ENCODE results near the gene SNX8. TPM values are rescaled to one million over a fixed set of nuclear protein-coding genes. Genes with fewer than 3 reads are reported as not detected.
A peak's percentile ranks its signal among the peaks of the same experiment; 100 is the strongest.

SNX8 gene
- total and polyA plus RNA-seq, 2 of the 13 experiments (the other 11 are each of a cell fraction or from before 2014, with no cell fraction given), result 20.6 to 45.2 TPM

DNA sequence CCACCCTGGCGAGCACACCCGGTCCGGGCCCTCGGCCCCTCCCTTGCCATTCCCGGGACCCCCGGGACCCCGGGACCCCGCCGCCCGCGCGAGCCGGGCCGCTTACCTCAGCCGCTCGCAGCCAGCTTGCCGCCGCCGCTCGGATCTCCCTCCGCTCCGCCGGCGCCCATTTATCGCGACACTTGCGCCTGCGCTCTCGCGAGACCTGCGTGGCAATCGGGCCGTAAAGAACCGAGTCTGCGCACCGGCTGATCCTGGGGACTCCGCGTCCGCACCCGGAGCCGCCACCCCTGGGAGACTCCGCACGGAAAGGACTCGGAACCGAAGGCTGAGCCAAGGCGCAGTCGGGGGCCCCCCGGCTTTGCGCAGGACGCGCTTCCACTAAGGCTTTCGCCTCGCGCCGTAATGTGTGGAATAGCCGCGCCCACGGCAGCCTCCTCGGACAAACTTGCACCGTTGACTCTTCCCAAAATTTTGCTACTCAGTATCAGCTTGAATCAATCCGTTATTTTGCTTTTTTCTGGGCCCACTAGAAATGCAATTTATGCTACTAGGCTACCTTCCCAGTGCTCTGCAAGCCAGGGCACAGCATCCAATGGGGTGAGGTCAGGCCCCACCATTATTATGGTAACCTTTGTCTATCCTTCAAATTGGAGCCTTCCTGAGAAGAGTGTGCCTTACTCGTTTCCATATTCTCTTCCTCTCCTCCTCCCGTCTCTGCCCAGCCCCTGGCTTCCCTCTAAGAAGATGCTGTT lies 81.3 kb downstream of the SNX8 start, which contains the start of gene MAD1L1 (continued):
- peak; percentile 87 for TF ChIP-seq XRCC5 (optimal IDR thresholded peaks at IDR 0.05; ENCODE audit: low read length)
- TF ChIP-seq ZKSCAN1 (IDR thresholded peaks at IDR 0.05; ENCODE audit: low read length), result no peak
- TF ChIP-seq ZSCAN29 (CRISPR knock-in tag; conservative IDR thresholded peaks at IDR 0.05), result peak; percentile 83; the same call in 1 of the 2 replicates
- peak; percentile 69 for TF ChIP-seq TAF1 (CRISPR knock-in tag; IDR thresholded peaks at IDR 0.05)
- no peak for TF ChIP-seq HNRNPK (IDR thresholded peaks at IDR 0.05; ENCODE audit: low read depth, low read length, poor library complexity, severe bottlenecking)
- TF ChIP-seq, protein P1, sequence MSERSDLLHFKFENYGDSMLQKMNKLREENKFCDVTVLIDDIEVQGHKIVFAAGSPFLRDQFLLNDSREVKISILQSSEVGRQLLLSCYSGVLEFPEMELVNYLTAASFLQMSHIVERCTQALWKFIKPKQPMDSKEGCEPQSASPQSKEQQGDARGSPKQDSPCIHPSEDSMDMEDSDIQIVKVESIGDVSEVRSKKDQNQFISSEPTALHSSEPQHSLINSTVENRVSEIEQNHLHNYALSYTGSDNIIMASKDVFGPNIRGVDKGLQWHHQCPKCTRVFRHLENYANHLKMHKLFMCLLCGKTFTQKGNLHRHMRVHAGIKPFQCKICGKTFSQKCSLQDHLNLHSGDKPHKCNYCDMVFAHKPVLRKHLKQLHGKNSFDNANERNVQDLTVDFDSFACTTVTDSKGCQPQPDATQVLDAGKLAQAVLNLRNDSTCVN (CRISPR knock-in tag; IDR thresholded peaks at IDR 0.05; ENCODE audit: borderline replicate concordance), result 0 out of 2 replicates have a peak, but pooled peaks have one; percentile 25
- peak; percentile 84; the same call in 2 of the 3 replicates for TF ChIP-seq MXI1 (IDR thresholded peaks at IDR 0.05; ENCODE audit: borderline replicate concordance, low read depth, low read length)
- 0 out of 2 replicates have a peak, but pooled peaks have one; percentile 44 for TF ChIP-seq ZNF891 (CRISPR knock-in tag; IDR thresholded peaks at IDR 0.05)
- peak; percentile 37 for TF ChIP-seq CBX1 (IDR thresholded peaks at IDR 0.05; ENCODE audit: low read depth)
- no peak for TF ChIP-seq FOXM1 (CRISPR knock-in tag; IDR thresholded peaks at IDR 0.05)
- no peak for TF ChIP-seq KDM3A (CRISPR knock-in tag; IDR thresholded peaks at IDR 0.05; ENCODE audit: low read depth)
- TF ChIP-seq EEA1 (CRISPR knock-in tag; IDR thresholded peaks at IDR 0.05; ENCODE audit: borderline replicate concordance), result no peak
- TF ChIP-seq, protein P2, sequence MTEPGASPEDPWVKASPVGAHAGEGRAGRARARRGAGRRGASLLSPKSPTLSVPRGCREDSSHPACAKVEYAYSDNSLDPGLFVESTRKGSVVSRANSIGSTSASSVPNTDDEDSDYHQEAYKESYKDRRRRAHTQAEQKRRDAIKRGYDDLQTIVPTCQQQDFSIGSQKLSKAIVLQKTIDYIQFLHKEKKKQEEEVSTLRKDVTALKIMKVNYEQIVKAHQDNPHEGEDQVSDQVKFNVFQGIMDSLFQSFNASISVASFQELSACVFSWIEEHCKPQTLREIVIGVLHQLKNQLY (CRISPR knock-in tag; IDR thresholded peaks at IDR 0.05), result no peak
- peak; percentile 81; the same call in 1 of the 2 replicates for TF ChIP-seq BRCA1 (CRISPR knock-in tag; IDR thresholded peaks at IDR 0.05)
- TF ChIP-seq, protein P3, sequence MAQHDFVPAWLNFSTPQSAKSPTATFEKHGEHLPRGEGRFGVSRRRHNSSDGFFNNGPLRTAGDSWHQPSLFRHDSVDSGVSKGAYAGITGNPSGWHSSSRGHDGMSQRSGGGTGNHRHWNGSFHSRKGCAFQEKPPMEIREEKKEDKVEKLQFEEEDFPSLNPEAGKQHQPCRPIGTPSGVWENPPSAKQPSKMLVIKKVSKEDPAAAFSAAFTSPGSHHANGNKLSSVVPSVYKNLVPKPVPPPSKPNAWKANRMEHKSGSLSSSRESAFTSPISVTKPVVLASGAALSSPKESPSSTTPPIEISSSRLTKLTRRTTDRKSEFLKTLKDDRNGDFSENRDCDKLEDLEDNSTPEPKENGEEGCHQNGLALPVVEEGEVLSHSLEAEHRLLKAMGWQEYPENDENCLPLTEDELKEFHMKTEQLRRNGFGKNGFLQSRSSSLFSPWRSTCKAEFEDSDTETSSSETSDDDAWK (CRISPR knock-in tag; IDR thresholded peaks at IDR 0.05), result no peak
- 0 out of 2 replicates have a peak, but pooled peaks have one; percentile 19 for TF ChIP-seq ZNF547 (CRISPR knock-in tag; IDR thresholded peaks at IDR 0.05)
- TF ChIP-seq ZNF317 (CRISPR knock-in tag; IDR thresholded peaks at IDR 0.05), result no peak
- TF ChIP-seq MTF1 (CRISPR knock-in tag; IDR thresholded peaks at IDR 0.05), result no peak
- TF ChIP-seq KLF15 (CRISPR knock-in tag; IDR thresholded peaks at IDR 0.05; ENCODE audit: borderline replicate concordance), result no peak
- peak; percentile 84 for TF ChIP-seq RBFOX2 (IDR thresholded peaks at IDR 0.05; ENCODE audit: low read depth, low read length)
- TF ChIP-seq, protein P4, sequence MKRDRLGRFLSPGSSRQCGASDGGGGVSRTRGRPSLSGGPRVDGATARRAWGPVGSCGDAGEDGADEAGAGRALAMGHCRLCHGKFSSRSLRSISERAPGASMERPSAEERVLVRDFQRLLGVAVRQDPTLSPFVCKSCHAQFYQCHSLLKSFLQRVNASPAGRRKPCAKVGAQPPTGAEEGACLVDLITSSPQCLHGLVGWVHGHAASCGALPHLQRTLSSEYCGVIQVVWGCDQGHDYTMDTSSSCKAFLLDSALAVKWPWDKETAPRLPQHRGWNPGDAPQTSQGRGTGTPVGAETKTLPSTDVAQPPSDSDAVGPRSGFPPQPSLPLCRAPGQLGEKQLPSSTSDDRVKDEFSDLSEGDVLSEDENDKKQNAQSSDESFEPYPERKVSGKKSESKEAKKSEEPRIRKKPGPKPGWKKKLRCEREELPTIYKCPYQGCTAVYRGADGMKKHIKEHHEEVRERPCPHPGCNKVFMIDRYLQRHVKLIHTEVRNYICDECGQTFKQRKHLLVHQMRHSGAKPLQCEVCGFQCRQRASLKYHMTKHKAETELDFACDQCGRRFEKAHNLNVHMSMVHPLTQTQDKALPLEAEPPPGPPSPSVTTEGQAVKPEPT (CRISPR knock-in tag; IDR thresholded peaks at IDR 0.05; ENCODE audit: low read depth), result no peak
- TF ChIP-seq ZBTB1 (CRISPR knock-in tag; IDR thresholded peaks at IDR 0.05; ENCODE audit: borderline replicate concordance), result no peak
- no peak for TF ChIP-seq NRL (CRISPR knock-in tag; IDR thresholded peaks at IDR 0.05; ENCODE audit: borderline replicate concordance)
- TF ChIP-seq, protein P5, sequence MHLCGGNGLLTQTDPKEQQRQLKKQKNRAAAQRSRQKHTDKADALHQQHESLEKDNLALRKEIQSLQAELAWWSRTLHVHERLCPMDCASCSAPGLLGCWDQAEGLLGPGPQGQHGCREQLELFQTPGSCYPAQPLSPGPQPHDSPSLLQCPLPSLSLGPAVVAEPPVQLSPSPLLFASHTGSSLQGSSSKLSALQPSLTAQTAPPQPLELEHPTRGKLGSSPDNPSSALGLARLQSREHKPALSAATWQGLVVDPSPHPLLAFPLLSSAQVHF (CRISPR knock-in tag; IDR thresholded peaks at IDR 0.05), result no peak
- TF ChIP-seq ZSCAN22 (CRISPR knock-in tag; IDR thresholded peaks at IDR 0.05), result no peak
- TF ChIP-seq POLR2A (IDR thresholded peaks at IDR 0.05; ENCODE audit: insufficient read depth in 1 of 2, low read depth in 2 of 2, low read length in 2 of 2), result peak; percentile 64 to 78

All from HepG2 (cell line).